ENCODE measurements around the gene TLK2.
"Not testable (repeated sequence)": the region's sequence is repeated elsewhere in the genome, so short reads cannot be mapped to it uniquely, and the experiment has no call there.

The TLK2 gene

GRCh38 chr17:62599964-62600657 lies 121.5 kb downstream of the TLK2 start:
- DNase-seq (ENCODE audit: low read depth, low spot score), result no peak

DNA sequence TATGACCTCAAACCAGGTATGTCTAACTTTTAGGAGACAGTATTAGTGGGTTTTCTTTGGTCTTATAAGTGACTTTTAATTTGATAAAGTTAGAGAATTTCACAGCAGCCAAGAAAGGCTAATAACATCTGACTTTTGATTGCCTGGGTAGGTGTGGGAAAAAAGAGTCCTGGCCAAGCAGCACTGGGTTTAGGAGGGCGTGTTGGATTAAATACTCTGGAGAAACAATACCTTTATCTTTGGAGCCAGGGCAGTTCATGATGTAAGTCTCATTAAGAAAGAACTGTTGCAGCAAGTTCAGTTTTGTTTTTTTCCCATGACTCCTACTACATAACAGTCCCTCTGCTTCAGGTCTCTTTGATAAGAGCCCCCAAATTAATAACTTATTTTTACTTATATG lies 122.2 kb downstream of the TLK2 start:
- no peak for DNase-seq (ENCODE audit: low read depth, low spot score)

GRCh38 chr17:62601471-62601870 lies 122.8 kb downstream of the TLK2 start:
- DNase-seq (ENCODE audit: low read depth, low spot score), result no peak

- DNase-seq (ENCODE audit: low read depth, low spot score), result not testable (repeated sequence)
Measured at GRCh38 chr17:62603783-62604182, 125.2 kb downstream of the TLK2 start.

DNA sequence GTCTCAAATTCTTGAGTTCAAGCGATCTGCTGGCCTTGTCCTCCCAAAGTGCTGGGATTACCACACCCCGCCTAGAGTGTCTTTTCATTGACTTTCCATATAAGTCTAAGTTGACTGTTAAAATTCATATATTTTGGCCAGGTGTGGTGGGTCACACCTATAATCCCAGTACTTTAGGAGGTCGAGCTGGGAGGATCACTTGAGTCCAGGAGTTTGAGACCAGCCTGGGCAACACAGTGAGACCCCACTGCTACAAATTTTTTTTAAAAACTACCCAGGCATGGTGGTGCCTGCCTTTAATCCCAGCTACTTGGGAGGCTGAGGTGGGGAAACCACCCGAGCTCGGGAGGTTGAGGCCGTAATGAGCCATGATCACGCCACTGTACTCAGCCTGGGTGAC lies 127.0 kb downstream of the TLK2 start:
- no peak for DNase-seq (ENCODE audit: low read depth, low spot score)

GRCh38 chr17:62611292-62611691 lies 132.7 kb downstream of the TLK2 start:
- no peak for DNase-seq (ENCODE audit: low read depth, low spot score)

GRCh38 chr17:62611728-62612127 lies 133.1 kb downstream of the TLK2 start:
- no peak for DNase-seq (ENCODE audit: low read depth, low spot score)

- not testable (repeated sequence) for DNase-seq (ENCODE audit: low read depth, low spot score)
Measured at GRCh38 chr17:62612289-62612688, 133.7 kb downstream of the TLK2 start.

DNA sequence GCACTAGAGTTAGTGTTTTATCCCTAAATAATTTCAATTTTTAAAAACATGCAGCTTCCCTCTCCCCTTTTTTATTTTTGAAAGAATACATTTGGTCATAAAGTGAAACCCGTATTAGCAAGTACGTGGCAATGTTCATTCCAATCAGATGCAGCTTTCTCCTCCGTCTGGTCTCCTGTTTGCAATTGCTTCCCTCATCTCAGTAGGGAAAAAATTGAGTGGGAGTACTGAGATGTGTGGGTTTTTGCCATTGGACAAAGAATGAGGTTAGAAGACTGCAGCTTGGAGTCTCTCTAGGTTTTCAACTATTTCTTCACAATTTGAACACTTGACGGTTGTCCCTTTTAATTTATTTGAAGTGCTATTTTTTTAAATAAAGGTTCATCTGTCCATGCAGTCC lies 134.5 kb downstream of the TLK2 start:
- DNase-seq (ENCODE audit: low read depth, low spot score), result not testable (repeated sequence)

- DNase-seq (ENCODE audit: low read depth, low spot score), result no peak
Measured at GRCh38 chr17:62614142-62614541, 135.5 kb downstream of the TLK2 start.

DNA sequence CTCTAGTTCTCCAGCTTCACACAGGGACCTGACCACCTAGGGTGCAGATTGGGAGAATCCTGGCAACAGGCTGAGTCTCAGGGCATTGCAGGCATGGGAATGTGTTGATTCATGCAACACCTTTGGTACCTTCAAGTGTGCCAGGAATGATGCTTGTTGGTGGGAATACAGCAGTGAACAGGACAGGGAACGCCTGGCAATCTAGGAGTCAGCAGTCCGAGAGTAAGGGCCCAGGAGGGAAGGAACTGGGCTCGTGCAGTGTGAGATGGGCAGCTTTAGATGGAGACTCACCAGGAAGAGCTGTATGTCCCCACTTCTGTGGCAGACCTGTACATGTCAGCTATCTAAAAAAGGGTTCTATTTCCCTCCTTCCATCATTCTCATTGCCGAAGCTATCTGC lies 136.9 kb downstream of the TLK2 start:
- no peak for DNase-seq (ENCODE audit: low read depth, low spot score)

GRCh38 chr17:62616993-62617893 lies 138.6 kb downstream of the TLK2 start:
- DNase-seq (ENCODE audit: low read depth, low spot score), result peak; percentile 82

GRCh38 chr17:62617894-62618472 lies 139.4 kb downstream of the TLK2 start:
- no peak for DNase-seq (ENCODE audit: low read depth, low spot score)

DNA sequence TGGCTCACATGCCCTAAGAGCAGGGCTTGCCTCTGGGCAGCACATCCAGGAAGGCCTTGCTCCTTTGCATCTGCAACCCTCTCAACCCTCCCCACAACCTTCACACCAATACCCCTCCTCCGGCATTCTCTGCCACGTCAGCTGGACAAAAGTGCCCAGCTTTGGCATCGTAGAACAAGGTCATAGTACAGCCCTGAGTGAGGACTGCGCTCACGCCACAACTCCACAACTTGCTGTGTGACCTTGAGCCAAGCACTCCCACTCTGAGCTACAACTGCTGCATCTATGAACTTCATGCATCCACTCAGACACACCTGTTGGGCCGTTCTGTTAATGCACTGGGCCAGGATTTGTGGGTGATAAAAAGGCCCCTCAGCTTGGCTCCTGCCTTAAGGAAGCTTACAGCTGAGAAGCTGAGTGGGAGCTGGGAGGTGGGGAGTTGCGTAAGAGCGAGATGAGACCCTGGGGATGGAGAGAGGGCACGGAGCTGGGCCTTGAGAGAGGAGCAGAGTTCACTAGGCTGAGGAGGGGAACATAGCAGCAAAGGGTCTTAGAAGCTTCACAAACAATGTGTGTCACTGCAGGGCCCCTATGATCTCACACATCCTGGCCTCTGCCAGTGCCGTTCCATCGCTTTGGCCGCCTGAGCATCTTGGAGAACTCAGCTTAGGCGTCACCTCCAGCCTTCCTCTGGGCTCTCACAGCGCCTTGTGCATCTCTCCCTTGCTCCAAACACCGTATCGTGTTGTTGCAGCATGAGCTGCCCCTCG lies 140.2 kb downstream of the TLK2 start:
- no peak for DNase-seq (ENCODE audit: low read depth, low spot score)

DNA sequence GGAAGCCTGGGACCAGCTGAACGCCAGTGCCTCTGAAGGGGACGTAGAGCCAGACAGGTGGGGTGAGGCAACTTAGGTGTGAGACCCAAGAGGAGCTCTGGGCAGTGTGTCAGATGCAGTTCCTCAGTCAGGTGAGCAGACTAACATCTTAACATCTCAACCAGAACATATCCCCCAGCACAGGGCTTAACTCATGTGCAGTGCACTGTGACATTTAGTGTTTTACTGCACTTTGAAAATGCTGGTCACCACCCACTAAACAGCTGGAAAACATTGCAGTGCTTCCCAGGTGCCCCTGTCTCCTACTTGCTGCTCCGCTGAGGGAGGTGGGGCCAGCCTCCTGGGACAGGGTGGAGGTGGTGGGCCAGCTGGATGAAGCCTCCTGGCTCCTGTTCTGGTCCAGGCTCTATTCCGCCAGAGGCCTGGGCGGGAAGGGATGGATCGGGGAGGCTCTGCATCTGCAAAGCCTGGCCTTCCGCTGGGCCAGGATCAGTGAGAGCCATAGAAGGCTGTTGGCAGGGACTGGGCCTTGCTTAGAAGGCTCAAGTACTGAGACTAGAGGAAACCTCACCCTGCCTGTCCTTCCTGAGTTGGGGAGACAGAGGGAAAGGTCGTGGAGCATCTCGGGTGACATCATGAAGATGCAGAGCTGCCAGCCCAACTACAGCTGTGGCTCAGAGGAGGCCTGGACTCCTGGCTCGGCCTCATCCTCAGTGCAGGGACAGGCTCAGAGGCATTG lies 141.0 kb downstream of the TLK2 start:
- DNase-seq (ENCODE audit: low read depth, low spot score), result no peak

DNA sequence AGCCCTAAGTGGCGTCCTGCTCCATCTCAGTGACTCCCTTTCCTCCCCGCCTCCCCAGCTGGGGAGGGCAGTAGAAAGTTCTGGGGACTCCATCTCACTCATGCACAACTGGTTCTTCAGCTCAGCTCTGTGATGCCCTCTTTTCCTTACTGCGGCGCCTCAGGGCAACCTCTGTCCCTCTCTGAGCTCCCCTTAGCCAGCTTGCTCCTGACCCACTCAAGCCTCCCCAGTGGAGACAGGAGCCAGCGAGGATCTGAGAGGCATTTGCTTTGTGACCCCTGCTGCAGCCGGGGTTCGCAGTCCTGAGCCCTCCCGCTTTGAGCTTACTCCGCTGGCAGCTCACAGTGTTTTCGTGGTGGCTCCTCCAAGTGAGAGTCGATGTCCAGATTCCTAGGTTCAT lies 142.6 kb downstream of the TLK2 start:
- no peak for DNase-seq (ENCODE audit: low read depth, low spot score)

DNA sequence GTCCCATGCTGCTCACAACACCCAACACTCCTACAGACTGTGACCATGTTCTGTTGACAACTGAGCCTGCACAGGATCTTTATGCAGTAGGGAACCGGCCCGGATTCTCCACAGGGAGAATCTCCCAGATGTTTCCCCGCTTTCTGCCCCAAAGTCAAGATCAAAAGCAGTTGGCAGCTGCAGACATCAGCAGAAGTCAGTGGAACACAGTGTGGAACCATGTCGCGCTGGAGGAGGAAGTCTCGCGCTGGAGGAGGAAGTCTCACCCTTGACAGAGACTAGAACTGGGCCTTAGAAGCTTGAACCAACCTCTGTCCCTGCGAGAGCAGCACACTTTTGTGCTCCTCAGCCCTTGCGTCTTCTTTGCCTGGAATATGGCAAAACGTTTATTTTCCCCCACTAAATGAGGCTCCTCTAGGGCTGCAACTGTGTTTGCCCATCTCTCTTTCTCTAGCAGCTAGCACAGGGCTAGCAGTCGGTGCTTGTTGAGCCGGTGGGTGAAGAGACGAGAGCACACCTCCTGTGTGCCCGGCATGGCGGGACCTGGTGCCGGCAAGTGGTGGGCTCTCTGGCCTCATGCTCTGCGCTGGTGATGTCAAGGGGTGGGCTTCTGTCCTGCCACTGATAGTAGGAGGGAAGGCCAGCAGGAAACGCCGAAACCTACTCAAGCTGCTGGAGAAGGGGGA lies 146.7 kb downstream of the TLK2 start:
- DNase-seq (ENCODE audit: low read depth, low spot score), result no peak

- DNase-seq (ENCODE audit: low read depth, low spot score), result no peak
Measured at GRCh38 chr17:62625870-62626200, 147.2 kb downstream of the TLK2 start.

- DNase-seq (ENCODE audit: low read depth, low spot score), result no peak
Measured at GRCh38 chr17:62626719-62627218, 148.1 kb downstream of the TLK2 start.

- DNase-seq (ENCODE audit: low read depth, low spot score), result no peak
Measured at GRCh38 chr17:62627219-62627903, 148.7 kb downstream of the TLK2 start, which contains the start of gene MRC2. Gene MRC2, plus strand, starts transcription at chr17:62627670. Its CDS starts 133 bp downstream, at chr17:62627803.

Measured in brain pericyte (primary cell).